22Rv1 (cell line): Measurements from ENCODE around the gene REEP6.
"Not testable (repeated sequence)": the region's sequence is repeated elsewhere in the genome, so short reads cannot be mapped to it uniquely, and the experiment has no call there.

Experiments
- CTCF ChIP-seq: fragments of 450-650 bp; IDR thresholded peaks from 2 replicates; pipeline ENCODE4 v1.5.1; 2017; ENCODE audit warnings: mild to moderate bottlenecking
- ZFX ChIP-seq: fragments of 450-650 bp; IDR thresholded peaks from 2 replicates; pipeline ENCODE4 v1.6.1; 2017; ENCODE audit warnings: antibody characterized with exemption, borderline replicate concordance

- not testable (repeated sequence) for TF ChIP-seq CTCF, ZFX
These were observed 28.8 kb downstream of the REEP6 start for GRCh38 chr19:1519802-1520201.
